Measurements from ENCODE around the gene MTARC1. TPM values are rescaled to one million over a fixed set of nuclear protein-coding genes. Genes with fewer than 3 reads are reported as not detected.

Gene MTARC1
- total RNA-seq, 1 donor from 2014 or later = 37.1 TPM

DNA sequence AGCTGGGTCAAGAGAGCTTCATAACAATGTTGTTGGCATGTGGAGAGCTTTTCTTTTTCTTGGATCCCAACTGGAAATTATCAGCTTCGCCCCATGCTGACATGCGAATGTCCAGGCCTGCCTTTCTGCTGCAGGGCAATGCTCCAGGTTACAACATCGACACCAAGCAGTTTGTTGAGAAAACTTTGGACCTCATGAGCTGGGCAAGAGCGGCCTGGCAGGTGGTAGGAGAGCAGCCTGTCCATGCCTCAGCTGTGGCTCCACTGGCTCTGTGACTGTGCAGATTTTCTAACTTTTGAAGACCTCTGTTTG, 41.4 kb downstream of the MTARC1 start:
- H3K36me3 Mint-ChIP-seq (ENCODE audit: insufficient read depth) = peaks cover 1% of the 10 kb centered on the region
- no peaks in the 10 kb centered on the region for H3K27me3 Mint-ChIP-seq
- H3K4me3 Mint-ChIP-seq (ENCODE audit: low read depth) = no peak overlapping the region
- DNase-seq (ENCODE audit: low spot score, unreplicated experiment) = no peak
- no peak overlapping the region for H3K27ac Mint-ChIP-seq
- TF ChIP-seq CTCF (IDR thresholded peaks at IDR 0.05; ENCODE audit: unreplicated experiment) = no peak
- no peaks in the 10 kb centered on the region for H3K9me3 Mint-ChIP-seq (ENCODE audit: low read depth)
- peaks cover 7% of the 10 kb centered on the region for H3K4me1 Mint-ChIP-seq (ENCODE audit: low read depth)

- peaks cover 4% of the 10 kb centered on the region for H3K4me1 Mint-ChIP-seq (ENCODE audit: low read depth)
- H3K9me3 Mint-ChIP-seq (ENCODE audit: low read depth) = no peaks in the 10 kb centered on the region
- H3K36me3 Mint-ChIP-seq (ENCODE audit: insufficient read depth) = no peaks in the 10 kb centered on the region
- TF ChIP-seq CTCF (IDR thresholded peaks at IDR 0.05; ENCODE audit: unreplicated experiment) = no peak
- no peak for DNase-seq (ENCODE audit: low spot score, unreplicated experiment)
- no peaks in the 10 kb centered on the region for H3K27me3 Mint-ChIP-seq
- no peak overlapping the region for H3K27ac Mint-ChIP-seq
- no peak overlapping the region for H3K4me3 Mint-ChIP-seq (ENCODE audit: low read depth)
Observed at GRCh38 chr1:220828950-220829586, 42.4 kb downstream of the MTARC1 start.

- Mint-ChIP-seq H3K4me3 (ENCODE audit: low read depth) (no peak overlapping the region), H3K27me3 (no peaks in the 10 kb centered on the region), H3K27ac (no peak overlapping the region), H3K9me3 (ENCODE audit: low read depth) (no peaks in the 10 kb centered on the region), H3K4me1 (ENCODE audit: low read depth) (no peaks in the 10 kb centered on the region), H3K36me3 (ENCODE audit: insufficient read depth) (no peaks in the 10 kb centered on the region)
- DNase-seq (ENCODE audit: low spot score, unreplicated experiment) = no peak
- TF ChIP-seq CTCF (IDR thresholded peaks at IDR 0.05; ENCODE audit: unreplicated experiment) = no peak
Observed at GRCh38 chr1:220833436-220833835, 46.7 kb downstream of the MTARC1 start.

GRCh38 chr1:220834155-220834870, 47.6 kb downstream of the MTARC1 start:
- no peak for DNase-seq (ENCODE audit: low spot score, unreplicated experiment)
- Mint-ChIP-seq H3K36me3 (ENCODE audit: insufficient read depth) (no peaks in the 10 kb centered on the region), H3K4me3 (ENCODE audit: low read depth) (no peak overlapping the region), H3K4me1 (ENCODE audit: low read depth) (no peaks in the 10 kb centered on the region), H3K27me3 (no peaks in the 10 kb centered on the region), H3K9me3 (ENCODE audit: low read depth) (no peaks in the 10 kb centered on the region), H3K27ac (no peak overlapping the region)
- no peak for TF ChIP-seq CTCF (IDR thresholded peaks at IDR 0.05; ENCODE audit: unreplicated experiment)

Other genes with a start within 250 kb of the MTARC1 start
- 9.7 and 9.8 TPM in 2 replicates for gene C1orf115, start 96.5 kb upstream of the MTARC1 start, total RNA-seq
- 14.3 and 18.3 TPM in 2 replicates for gene MTARC2, start 38.6 kb upstream of the MTARC1 start, total RNA-seq
- gene HLX, start 92.5 kb downstream of the MTARC1 start, total RNA-seq = 0.48 and 0.53 TPM in 2 replicates

Data from progenitor cell of endocrine pancreas (in vitro differentiated cells).